MM.1S (cell line): ENCODE data around the gene AGPS.
A peak's percentile ranks its signal among the peaks of the same experiment; 100 is the strongest.

Source experiments
- DNase-seq: peaks from one replicate; pipeline ENCODE4 v3.0.0-alpha.2; 2015
- H2AFZ ChIP-seq: fragments of 300-600 bp; sonication (generic); 2 replicates; pipeline ENCODE4 v1.6.0; 2016; ENCODE audit warnings: antibody characterized with exemption, low read length
- H3F3A ChIP-seq: fragments of 300-600 bp; sonication (generic); 2 replicates; pipeline ENCODE4 v1.6.1; 2016; ENCODE audit warnings: mild to moderate bottlenecking, antibody characterized with exemption, low read length, moderate library complexity, mixed read lengths; ENCODE audit not compliant: insufficient read depth
- H3K27ac ChIP-seq: fragments of 300-600 bp; sonication (generic); 2 replicates; pipeline ENCODE4 v1.5.1; 2016; ENCODE audit warnings: mild to moderate bottlenecking, low read length
- H3K27me3 ChIP-seq: fragments of 300-600 bp; sonication (generic); replicated peaks from 2 replicates; pipeline ENCODE4 v1.6.0; 2016; ENCODE audit warnings: low read length; ENCODE audit not compliant: insufficient read depth
- H3K36me3 ChIP-seq: fragments of 300-600 bp; sonication (generic); replicated peaks from 2 replicates; pipeline ENCODE4 v1.6.1; 2016; ENCODE audit warnings: mild to moderate bottlenecking, low read length, mixed read lengths; ENCODE audit not compliant: insufficient read depth
- H3K4me1 ChIP-seq: fragments of 300-600 bp; sonication (generic); 2 replicates; pipeline ENCODE4 v1.6.1; 2016; ENCODE audit warnings: low read length, mixed read lengths
- H3K4me2 ChIP-seq: fragments of 300-600 bp; sonication (generic); 2 replicates; pipeline ENCODE4 v1.6.0; 2016; ENCODE audit warnings: low read depth, low read length
- H3K4me3 ChIP-seq: fragments of 300-600 bp; sonication (generic); 2 replicates; pipeline ENCODE4 v1.5.1; 2016; ENCODE audit warnings: low read length, mixed read lengths
- H3K79me2 ChIP-seq: fragments of 300-600 bp; sonication (generic); 2 replicates; pipeline ENCODE4 v1.6.1; 2016; ENCODE audit warnings: mixed run types, low read length, mixed read lengths
- H3K9ac ChIP-seq: fragments of 300-600 bp; sonication (generic); 2 replicates; pipeline ENCODE4 v1.6.1; 2016; ENCODE audit warnings: low read length, mixed read lengths
- H3K9me2 ChIP-seq: fragments of 300-600 bp; sonication (generic); replicated peaks from 2 replicates; pipeline ENCODE4 v1.6.1; 2016; ENCODE audit warnings: mild to moderate bottlenecking, low read length, mixed read lengths; ENCODE audit not compliant: insufficient read depth
- H3K9me3 ChIP-seq: fragments of 300-600 bp; sonication (generic); replicated peaks from 2 replicates; pipeline ENCODE4 v1.6.1; 2016; ENCODE audit warnings: mild to moderate bottlenecking, low read length, mixed read lengths; ENCODE audit not compliant: insufficient read depth
- H4K20me1 ChIP-seq: fragments of 300-600 bp; sonication (generic); 2 replicates; pipeline ENCODE4 v1.6.1; 2016; ENCODE audit warnings: mild to moderate bottlenecking, low read length, moderate library complexity, mixed read lengths; ENCODE audit not compliant: insufficient read depth
- CTCF ChIP-seq: fragments of 300-600 bp; sonication (generic); IDR thresholded peaks from 2 replicates; pipeline ENCODE4 v1.5.1; 2016; ENCODE audit warnings: antibody characterized with exemption, low read length, mixed read lengths
- EZH2 ChIP-seq: fragments of 300-600 bp; sonication (generic); optimal IDR thresholded peaks from 2 replicates; pipeline ENCODE3; 2017; ENCODE audit warnings: low read depth, mild to moderate bottlenecking, antibody characterized with exemption, low read length, mixed read lengths
- EZH2phosphoT487 ChIP-seq: fragments of 300-600 bp; sonication (generic); IDR thresholded peaks from 2 replicates; pipeline ENCODE4 v1.6.1; 2018; ENCODE audit warnings: antibody characterized with exemption, low read length

AGPS gene

GRCh38 chr2:177547122-177547521 lies 154.5 kb downstream of the AGPS start:
- Histone ChIP-seq H3K27ac (peak overlapping the region; percentile 78), H4K20me1 (no peaks in the 10 kb centered on the region), H3K79me2 (no peaks in the 10 kb centered on the region), H3K27me3 (no peaks in the 10 kb centered on the region), H3K9me3 (no peaks in the 10 kb centered on the region), H2AFZ (no peak overlapping the region), H3K9ac (peak overlapping the region; percentile 20; the same call in 1 of the 2 replicates), H3K4me2 (peak overlapping the region; percentile 42), H3K4me1 (peaks cover 65% of the 10 kb centered on the region), H3K36me3 (no peaks in the 10 kb centered on the region), H3K4me3 (no peak overlapping the region), H3F3A (peaks cover 48% of the 10 kb centered on the region), H3K9me2 (no peaks in the 10 kb centered on the region)
- TF ChIP-seq CTCF (no peak), EZH2phosphoT487 (no peak), EZH2 (no peak)
- peak; percentile 81 for DNase-seq

- Histone ChIP-seq H2AFZ (no peak overlapping the region), H3K27me3 (no peaks in the 10 kb centered on the region), H3K4me2 (peak overlapping the region; percentile 42), H3K4me1 (peaks cover 65% of the 10 kb centered on the region), H3F3A (peaks cover 48% of the 10 kb centered on the region), H3K9me2 (no peaks in the 10 kb centered on the region), H4K20me1 (no peaks in the 10 kb centered on the region), H3K79me2 (no peaks in the 10 kb centered on the region), H3K27ac (peak overlapping the region; percentile 78), H3K9ac (peak overlapping the region; percentile 20; the same call in 1 of the 2 replicates), H3K9me3 (no peaks in the 10 kb centered on the region), H3K36me3 (no peaks in the 10 kb centered on the region), H3K4me3 (no peak overlapping the region)
- no peak for TF ChIP-seq EZH2phosphoT487
- TF ChIP-seq EZH2 = no peak
- no peak for TF ChIP-seq CTCF
- no peak for DNase-seq
Measured at GRCh38 chr2:177547772-177548171, 155.2 kb downstream of the AGPS start.

- Histone ChIP-seq H2AFZ (no peak overlapping the region), H4K20me1 (no peaks in the 10 kb centered on the region), H3K27me3 (no peaks in the 10 kb centered on the region), H3K9me2 (no peaks in the 10 kb centered on the region), H3K27ac (peak overlapping the region; percentile 78; the same call in 1 of the 2 replicates), H3K36me3 (no peaks in the 10 kb centered on the region), H3K4me2 (peak overlapping the region; percentile 42), H3K4me1 (peaks cover 64% of the 10 kb centered on the region), H3K4me3 (no peak overlapping the region; the same call in 1 of the 2 replicates), H3F3A (peaks cover 48% of the 10 kb centered on the region), H3K9ac (peak overlapping the region; percentile 28; the same call in 1 of the 2 replicates), H3K79me2 (no peaks in the 10 kb centered on the region), H3K9me3 (no peaks in the 10 kb centered on the region)
- TF ChIP-seq EZH2 (no peak), CTCF (no peak), EZH2phosphoT487 (no peak)
- DNase-seq = peak; percentile 59
Measured at GRCh38 chr2:177548636-177549035, 156.1 kb downstream of the AGPS start.
